CD8-positive, alpha-beta memory T cell (primary cell): ENCODE results near the gene BRSK2. TPM values are rescaled to one million over a fixed set of nuclear protein-coding genes. Genes with fewer than 3 reads are reported as not detected.

Experiments used
- CTCF ChIA-PET: fragments of 350-600 bp; sonication (Branson Sonifier 250); formaldehyde crosslinking; loops from one replicate; lab custom pipeline; 2021; ENCODE audit warnings: antibody characterized with exemption; lab: Charles Lee
- POLR2A ChIA-PET: fragments of 350-600 bp; sonication (Branson Sonifier 250); formaldehyde crosslinking; loops from one replicate; lab custom pipeline; 2021; ENCODE audit warnings: antibody characterized with exemption; lab: Charles Lee
- DNase-seq, 5 donors: peaks; one replicate each; pipeline versions ENCODE4 v3.0.0 to v3.0.0-alpha.2; 2020 to 2022; ENCODE audit warnings: mixed read lengths in 1 of 5
- H3K27ac ChIP-seq: one replicate; pipeline ENCODE4 v1.7.0; 2013; ENCODE audit warnings: low read depth, mild to moderate bottlenecking, low read length, moderate library complexity
- H3K27me3 ChIP-seq: 2 replicates; pipeline ENCODE4 v1.7.0; 2013; ENCODE audit warnings: low read length, mild to moderate bottlenecking; ENCODE audit not compliant: insufficient read depth, poor library complexity, severe bottlenecking
- H3K36me3 ChIP-seq: 2 replicates; pipeline ENCODE4 v1.7.0; 2013; ENCODE audit warnings: mild to moderate bottlenecking, low read length, moderate library complexity; ENCODE audit not compliant: insufficient read depth
- H3K4me1 ChIP-seq: 2 replicates; pipeline ENCODE4 v1.7.0; 2013; ENCODE audit warnings: mild to moderate bottlenecking, low read length, moderate library complexity; ENCODE audit not compliant: insufficient read depth
- H3K4me3 ChIP-seq: 2 replicates; pipeline ENCODE4 v1.7.0; 2013; ENCODE audit warnings: mild to moderate bottlenecking, low read length
- H3K9me3 ChIP-seq: 2 replicates; pipeline ENCODE4 v1.7.0; 2013; ENCODE audit warnings: mild to moderate bottlenecking, low read length
- H3K27ac Mint-ChIP-seq, 8 donors: one replicate each; pipeline ENCODE4 v1.8.0; 2020 to 2021; ENCODE audit warnings: mixed read lengths in 8 of 8, mild to moderate bottlenecking in 6 of 8, inconsistent platforms in 3 of 8, moderate library complexity in 3 of 8
- H3K27me3 Mint-ChIP-seq, 2 donors: one replicate each; pipeline ENCODE4 v1.8.0; 2020 to 2021; ENCODE audit warnings: mixed read lengths in 2 of 2, mild to moderate bottlenecking in 1 of 2, moderate library complexity in 1 of 2
- H3K36me3 Mint-ChIP-seq, 3 donors: one replicate each; pipeline ENCODE4 v1.8.0; 2020 to 2021; ENCODE audit warnings: mixed read lengths in 3 of 3, inconsistent platforms in 1 of 3, mild to moderate bottlenecking in 1 of 3
- H3K4me1 Mint-ChIP-seq, 3 donors: one replicate each; pipeline ENCODE4 v1.8.0; 2020 to 2021; ENCODE audit warnings: mixed read lengths in 3 of 3, inconsistent platforms in 1 of 3, mild to moderate bottlenecking in 1 of 3
- H3K4me3 Mint-ChIP-seq, 7 donors: one replicate each; pipeline ENCODE4 v1.8.0; 2020 to 2021; ENCODE audit warnings: mixed read lengths in 7 of 7, mild to moderate bottlenecking in 6 of 7, moderate library complexity in 4 of 7, inconsistent platforms in 2 of 7
- H3K9me3 Mint-ChIP-seq, 5 donors: one replicate each; pipeline ENCODE4 v1.8.0; 2020 to 2022; ENCODE audit warnings: mixed read lengths in 5 of 5, mild to moderate bottlenecking in 3 of 5, moderate library complexity in 2 of 5, inconsistent platforms in 1 of 5
- polyA plus RNA-seq: library from polyadenylated mRNA; unstranded; fragments of 300-500 nt; fragmentation: Illumina TruSeq; gene quantifications from one replicate; pipeline ENCODE4 v1.2.3, GENCODE V29; 2021
- total RNA-seq, 2 experiments: library from RNA; stranded (reverse); gene quantifications; one replicate each; pipeline ENCODE4 v1.2.3, GENCODE V29; 2021

BRSK2 gene
- total and polyA plus RNA-seq, 3 experiments from 2014 or later = 0.23 to 0.59 (median 0.35) TPM

DNA sequence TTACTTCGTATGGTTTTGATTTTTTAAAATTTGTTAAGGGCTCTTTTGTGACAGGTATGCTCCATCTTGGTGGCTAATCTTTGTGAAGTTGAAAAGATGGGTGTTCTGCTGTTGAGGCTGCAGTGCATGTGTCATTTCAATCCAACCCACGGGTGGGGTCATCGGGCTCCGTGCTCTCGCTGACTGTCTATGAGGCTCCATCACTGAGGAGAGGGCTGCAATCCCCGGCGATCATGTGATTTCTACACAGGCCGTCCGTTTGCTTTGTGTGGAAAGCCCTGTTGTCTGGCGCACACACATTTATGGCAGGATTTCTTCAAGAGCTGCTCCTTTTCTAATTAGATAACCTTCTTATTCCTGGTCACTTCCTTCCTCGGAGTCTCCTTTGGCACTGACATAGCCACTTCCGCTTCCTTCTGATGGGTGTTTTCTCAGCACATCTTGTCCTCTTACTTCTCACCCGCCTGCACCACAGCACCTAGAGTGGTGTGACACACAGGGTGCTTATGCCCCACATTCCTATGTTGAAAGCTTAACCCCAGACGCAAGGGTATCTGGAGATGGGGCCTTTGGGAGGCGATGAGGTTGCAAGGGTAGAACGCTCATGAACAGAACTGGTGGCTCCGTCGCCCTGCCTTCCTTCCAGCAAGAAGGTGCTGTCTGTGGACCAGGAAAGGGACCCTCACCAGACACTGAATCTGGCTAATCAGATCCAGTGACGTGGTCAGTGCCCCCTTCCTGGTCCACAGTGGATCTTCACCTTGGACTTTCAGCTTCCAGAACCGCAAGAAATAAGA is 87.4 kb downstream of the BRSK2 start:
- Mint-ChIP-seq H3K27ac (peak overlapping the region in 1 of 8 donors; percentile 36), H3K27me3 (no peaks in the 10 kb centered on the region), H3K36me3 (peaks cover 0 to 84% (median 11%) of the 10 kb centered on the region in 3 donors), H3K4me3 (no peak overlapping the region), H3K9me3 (no peaks in the 10 kb centered on the region), H3K4me1 (peaks cover 0 to 2% (median 0%) of the 10 kb centered on the region in 3 donors)
- Histone ChIP-seq H3K9me3 (no peaks in the 10 kb centered on the region), H3K27me3 (no peaks in the 10 kb centered on the region), H3K4me3 (no peak overlapping the region), H3K27ac (no peak overlapping the region), H3K4me1 (no peaks in the 10 kb centered on the region), H3K36me3 (peaks cover 37% of the 10 kb centered on the region)
- ChIA-PET POLR2A (no interaction called here), CTCF (no interaction called here)
- peak in 1 of 5 donors; percentile 27 for DNase-seq

DNA sequence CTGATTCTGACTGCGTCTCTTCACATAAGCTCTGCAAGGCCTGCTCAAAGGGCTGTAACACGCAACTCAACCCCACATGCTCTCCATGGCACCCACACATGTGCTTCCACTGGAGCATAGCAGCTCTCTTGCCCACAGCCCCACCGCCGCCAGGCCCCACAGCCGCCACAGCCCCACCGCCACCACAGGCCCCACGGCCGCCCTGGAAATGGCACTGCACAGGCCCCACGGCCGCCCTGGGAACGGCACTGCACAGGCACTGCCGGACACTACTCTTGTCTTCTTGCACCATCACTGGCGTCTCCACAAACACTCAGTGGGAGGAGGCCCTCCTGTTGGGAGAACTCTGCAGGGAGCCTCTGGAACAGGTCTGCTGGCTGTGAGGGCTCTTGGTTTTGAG is 88.3 kb downstream of the BRSK2 start:
- no peaks in the 10 kb centered on the region for H3K9me3 ChIP-seq
- H3K4me3 ChIP-seq = no peak overlapping the region
- POLR2A ChIA-PET = no interaction called here
- peak overlapping the region in 1 of 8 donors; percentile 12 for H3K27ac Mint-ChIP-seq
- peak in 1 of 5 donors; percentile 6 for DNase-seq
- CTCF ChIA-PET = no interaction called here
- H3K36me3 Mint-ChIP-seq = peaks cover 0 to 82% (median 11%) of the 10 kb centered on the region in 3 donors
- no peaks in the 10 kb centered on the region for H3K4me1 ChIP-seq
- peaks cover 37% of the 10 kb centered on the region for H3K36me3 ChIP-seq
- no peaks in the 10 kb centered on the region for H3K27me3 Mint-ChIP-seq
- peaks cover 0 to 2% (median 0%) of the 10 kb centered on the region in 3 donors for H3K4me1 Mint-ChIP-seq
- no peaks in the 10 kb centered on the region for H3K27me3 ChIP-seq
- H3K27ac ChIP-seq = no peak overlapping the region
- H3K9me3 Mint-ChIP-seq = no peaks in the 10 kb centered on the region
- no peak overlapping the region for H3K4me3 Mint-ChIP-seq

DNA sequence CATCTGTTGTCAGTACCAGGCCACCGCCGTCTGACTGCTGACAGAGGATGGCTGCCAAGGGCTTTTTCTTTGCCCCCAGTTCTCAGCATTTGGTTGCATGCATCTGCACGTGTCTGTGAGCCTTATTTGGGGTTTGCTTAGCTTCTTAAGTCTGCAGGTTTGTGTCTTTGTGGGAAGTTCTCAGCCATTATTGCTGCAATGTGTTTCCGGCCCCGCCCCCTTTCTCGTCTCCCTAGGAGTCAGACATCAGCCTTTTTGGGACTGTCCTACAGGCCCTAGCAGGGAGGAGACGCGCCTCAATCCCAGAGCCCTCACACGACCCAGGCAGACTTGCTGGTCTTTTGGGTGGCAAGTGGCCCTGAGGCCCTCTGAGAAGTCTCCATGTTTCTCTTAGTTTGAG is 88.8 kb downstream of the BRSK2 start:
- Mint-ChIP-seq H3K27me3 (no peaks in the 10 kb centered on the region), H3K9me3 (no peaks in the 10 kb centered on the region), H3K36me3 (peaks cover 0 to 80% (median 11%) of the 10 kb centered on the region in 3 donors), H3K27ac (peak overlapping the region in 1 of 8 donors; percentile 73), H3K4me1 (peaks cover 3% of the 10 kb centered on the region in 3 donors), H3K4me3 (no peak overlapping the region)
- H3K4me1 ChIP-seq = no peaks in the 10 kb centered on the region
- no peak overlapping the region for H3K27ac ChIP-seq
- CTCF ChIA-PET = no interaction called here
- no peaks in the 10 kb centered on the region for H3K9me3 ChIP-seq
- H3K27me3 ChIP-seq = no peaks in the 10 kb centered on the region
- peaks cover 37% of the 10 kb centered on the region for H3K36me3 ChIP-seq
- POLR2A ChIA-PET = no interaction called here
- H3K4me3 ChIP-seq = no peak overlapping the region
- peak in 1 of 5 donors; percentile 18 for DNase-seq

DNA sequence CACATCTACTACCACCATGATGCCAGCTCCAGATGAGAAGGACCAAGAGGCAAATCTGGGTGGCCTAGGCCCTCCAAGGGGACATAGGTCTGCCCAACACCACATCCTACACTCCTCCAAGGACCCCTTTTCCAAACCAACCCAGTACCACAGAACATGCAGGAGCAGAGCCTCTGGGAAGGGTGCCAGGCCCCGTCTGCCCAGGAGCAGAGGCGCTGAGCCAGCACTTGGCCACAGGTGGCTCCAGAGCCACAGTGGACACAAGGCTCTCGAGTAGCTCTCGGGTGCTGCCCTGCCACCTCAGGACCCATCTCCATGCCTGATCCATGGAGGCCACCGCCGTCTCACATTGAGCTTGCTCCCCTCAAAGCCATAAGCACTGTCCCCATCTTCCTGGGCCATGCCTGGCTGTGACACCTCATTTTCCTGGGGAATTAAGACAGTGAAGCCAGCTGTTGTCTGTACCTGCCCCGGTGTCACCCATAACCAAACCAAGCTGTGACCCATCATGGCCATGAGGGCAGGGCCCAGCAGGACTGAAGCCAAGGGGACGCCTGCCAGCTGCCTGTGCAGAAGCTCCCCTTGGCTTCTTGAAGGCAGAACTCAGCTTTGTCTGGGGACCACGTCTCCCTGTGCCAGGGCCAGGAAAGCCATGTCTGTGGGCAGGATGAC is 89.4 kb downstream of the BRSK2 start:
- H3K4me3 Mint-ChIP-seq = no peak overlapping the region
- H3K4me1 Mint-ChIP-seq = peaks cover 4 to 7% (median 5%) of the 10 kb centered on the region in 3 donors
- no peaks in the 10 kb centered on the region for H3K27me3 Mint-ChIP-seq
- DNase-seq = peak in 1 of 5 donors; percentile 35
- H3K27ac Mint-ChIP-seq = no peak overlapping the region
- ChIA-PET CTCF (no interaction called here), POLR2A (no interaction called here)
- H3K9me3 ChIP-seq = no peaks in the 10 kb centered on the region
- H3K36me3 ChIP-seq = peaks cover 37% of the 10 kb centered on the region
- no peaks in the 10 kb centered on the region for H3K4me1 ChIP-seq
- H3K9me3 Mint-ChIP-seq = no peaks in the 10 kb centered on the region
- H3K4me3 ChIP-seq = no peak overlapping the region
- H3K36me3 Mint-ChIP-seq = peaks cover 0 to 78% (median 9%) of the 10 kb centered on the region in 3 donors
- no peaks in the 10 kb centered on the region for H3K27me3 ChIP-seq
- H3K27ac ChIP-seq = no peak overlapping the region

DNA sequence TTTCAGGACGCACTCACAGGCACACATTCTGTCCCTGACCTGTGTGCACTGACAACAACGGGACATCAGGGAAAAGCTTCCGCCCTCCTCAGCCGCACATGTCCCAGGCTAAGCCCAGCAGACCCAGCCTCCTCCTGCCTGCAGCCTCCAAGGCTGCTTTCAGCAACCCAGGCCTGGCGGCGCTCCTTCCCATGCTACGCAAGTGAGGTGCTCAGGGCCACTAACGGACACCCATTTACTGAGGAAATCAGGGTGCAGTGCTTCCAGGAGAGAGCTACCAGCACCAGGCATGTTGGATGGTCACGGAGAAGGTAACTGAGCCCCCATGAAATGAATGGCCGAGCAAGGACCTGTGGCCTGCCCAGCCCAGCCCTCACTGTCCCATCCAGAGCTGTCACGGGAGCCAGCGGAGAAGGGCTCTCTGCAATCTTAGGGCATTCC is 90.0 kb downstream of the BRSK2 start:
- Mint-ChIP-seq H3K36me3 (peaks cover 0 to 74% (median 7%) of the 10 kb centered on the region in 3 donors), H3K4me3 (no peak overlapping the region), H3K27ac (no peak overlapping the region), H3K4me1 (peaks cover 4 to 8% (median 5%) of the 10 kb centered on the region in 3 donors), H3K9me3 (no peaks in the 10 kb centered on the region), H3K27me3 (no peaks in the 10 kb centered on the region)
- ChIA-PET CTCF (interaction anchor here (0.6 kb wide), 1 partner anchor 1393 kb away, joined by 3 read pairs; no protein-coding TSS in a partner anchor), POLR2A (no interaction called here)
- Histone ChIP-seq H3K4me3 (no peak overlapping the region), H3K36me3 (peaks cover 34% of the 10 kb centered on the region), H3K27ac (no peak overlapping the region), H3K27me3 (no peaks in the 10 kb centered on the region), H3K4me1 (no peaks in the 10 kb centered on the region), H3K9me3 (no peaks in the 10 kb centered on the region)
- peak in 1 of 5 donors; percentile 36 for DNase-seq

DNA sequence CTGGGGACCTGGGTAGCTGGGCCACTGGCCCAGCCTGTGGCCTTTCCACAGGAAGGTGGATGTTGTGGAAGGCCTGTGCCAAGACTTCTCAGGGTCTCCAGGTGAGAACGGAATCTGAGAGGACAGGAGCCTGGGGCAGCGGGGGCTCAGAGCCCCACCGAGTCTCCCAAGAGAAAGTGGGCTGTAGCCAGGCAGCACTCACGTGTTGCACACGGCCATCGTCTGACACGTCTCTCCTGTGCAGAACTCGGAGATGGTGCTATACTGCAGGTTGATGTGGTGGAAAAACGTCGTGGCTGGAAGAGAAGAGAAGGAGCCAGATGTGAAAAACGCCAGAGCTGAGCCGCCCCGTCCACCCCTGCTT is 90.4 kb downstream of the BRSK2 start:
- Histone ChIP-seq H3K36me3 (peaks cover 33% of the 10 kb centered on the region), H3K9me3 (no peaks in the 10 kb centered on the region), H3K27ac (no peak overlapping the region), H3K4me1 (no peaks in the 10 kb centered on the region), H3K27me3 (no peaks in the 10 kb centered on the region), H3K4me3 (no peak overlapping the region)
- H3K9me3 Mint-ChIP-seq = no peaks in the 10 kb centered on the region
- ChIA-PET CTCF (interaction anchor here (0.6 kb wide), 1 partner anchor 1393 kb away, joined by 3 read pairs; no protein-coding TSS in a partner anchor), POLR2A (no interaction called here)
- no peak overlapping the region for H3K4me3 Mint-ChIP-seq
- H3K4me1 Mint-ChIP-seq = peaks cover 6 to 13% (median 9%) of the 10 kb centered on the region in 3 donors
- H3K27me3 Mint-ChIP-seq = no peaks in the 10 kb centered on the region
- H3K36me3 Mint-ChIP-seq = peaks cover 0 to 75% (median 5%) of the 10 kb centered on the region in 3 donors
- peak overlapping the region in 1 of 8 donors; percentile 51 for H3K27ac Mint-ChIP-seq
- DNase-seq = no peak

DNA sequence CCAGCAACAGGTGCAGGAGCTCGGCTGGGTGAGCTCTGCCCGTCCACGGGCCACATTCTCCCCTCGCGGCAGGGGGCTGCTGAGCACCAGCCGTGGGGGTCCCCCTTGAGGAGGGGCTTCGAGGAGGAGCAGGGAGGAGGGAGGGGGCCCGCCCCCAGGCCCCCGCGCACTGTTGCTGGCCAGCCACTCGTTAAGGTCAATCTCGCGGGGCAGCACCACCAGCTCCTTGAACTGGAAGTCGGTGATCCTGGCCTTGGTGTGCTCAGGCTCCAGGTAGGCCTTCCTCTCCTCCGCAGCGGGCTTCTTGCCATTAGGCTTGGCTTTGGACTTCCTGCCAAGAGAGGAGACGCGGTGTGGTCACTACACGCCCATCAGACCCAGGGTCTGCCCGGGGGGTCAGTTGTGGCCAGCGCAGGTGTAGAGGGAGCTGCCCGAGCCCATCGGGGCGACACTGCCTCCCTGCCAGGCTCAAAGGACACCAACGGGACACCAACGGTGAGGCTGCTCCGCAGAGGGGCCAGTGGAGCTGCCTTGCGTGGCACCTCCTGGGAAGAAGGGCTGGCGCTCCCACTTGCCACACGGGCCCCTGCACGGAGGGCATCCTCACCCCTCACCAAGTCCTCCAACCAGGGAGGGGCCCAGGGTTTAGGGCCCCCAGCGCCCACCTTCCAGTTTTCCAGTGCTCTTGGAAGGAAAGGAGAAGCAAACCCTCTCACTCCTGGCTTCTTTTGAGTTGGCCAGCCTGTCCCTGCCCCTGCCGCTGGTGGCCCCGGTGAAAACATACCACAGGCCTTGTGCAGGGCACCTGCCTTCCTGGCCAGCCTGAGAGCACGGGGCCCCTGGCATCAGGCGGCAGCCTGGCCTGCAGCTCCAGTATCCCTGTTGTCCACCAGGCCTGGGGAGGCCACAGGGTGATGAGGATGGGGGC is 91.1 kb downstream of the BRSK2 start:
- Mint-ChIP-seq H3K27ac (no peak overlapping the region), H3K4me1 (peaks cover 9 to 20% (median 13%) of the 10 kb centered on the region in 3 donors), H3K4me3 (no peak overlapping the region), H3K36me3 (peaks cover 0 to 72% (median 2%) of the 10 kb centered on the region in 3 donors), H3K9me3 (no peaks in the 10 kb centered on the region), H3K27me3 (no peaks in the 10 kb centered on the region)
- H3K9me3 ChIP-seq = no peaks in the 10 kb centered on the region
- H3K27ac ChIP-seq = no peak overlapping the region
- ChIA-PET POLR2A (no interaction called here), CTCF (interaction anchor here (0.6 kb wide), 1 partner anchor 1392 kb away, joined by 3 read pairs; no protein-coding TSS in a partner anchor)
- peak in 1 of 5 donors; percentile 43 for DNase-seq
- H3K27me3 ChIP-seq = no peaks in the 10 kb centered on the region
- H3K4me3 ChIP-seq = no peak overlapping the region
- peaks cover 26% of the 10 kb centered on the region for H3K36me3 ChIP-seq
- H3K4me1 ChIP-seq = no peaks in the 10 kb centered on the region
